HG02938 (cell line): ENCODE results near the gene ANAPC5.

Source experiments
- ATAC-seq: cut with Tn5 transposase; IDR thresholded peaks from one replicate; pipeline ENCODE4 v1.9.1; 2021; ENCODE audit warnings: mild to moderate bottlenecking, moderate library complexity; ENCODE audit not compliant: unreplicated experiment

ANAPC5 gene

GRCh38 chr12:121366063-121366459, 13.8 kb upstream of the ANAPC5 start:
- ATAC-seq: no peak

DNA sequence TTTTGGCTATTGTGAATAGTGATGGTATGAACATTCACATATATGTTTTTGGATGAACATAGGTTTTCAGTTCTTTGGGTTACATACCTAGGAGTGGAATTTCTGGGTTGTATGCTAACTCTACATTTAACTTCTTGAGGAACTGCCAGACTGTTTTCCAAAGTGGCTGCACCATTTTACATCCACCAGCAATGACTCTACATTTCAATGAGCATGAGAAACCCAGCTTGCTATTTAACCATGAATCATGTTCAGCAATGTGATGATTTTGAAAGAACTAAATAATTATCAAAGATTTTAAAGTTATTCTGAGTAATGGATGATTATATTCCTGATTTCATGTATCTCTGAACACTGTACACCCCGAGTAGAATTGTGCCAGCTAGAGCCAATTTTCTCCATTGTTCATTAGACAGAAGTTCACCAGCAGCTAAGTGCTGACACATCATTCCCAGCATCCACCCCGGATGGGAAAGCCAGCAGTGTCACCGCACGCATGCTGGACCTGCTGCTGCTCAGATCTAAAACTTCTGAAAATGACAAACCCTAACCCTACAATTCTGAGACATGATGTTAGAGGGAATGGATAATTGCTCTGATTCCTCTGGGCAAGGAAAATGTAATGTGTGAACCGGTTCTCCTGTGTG, 13.3 kb upstream of the ANAPC5 start:
- no peak for ATAC-seq

DNA sequence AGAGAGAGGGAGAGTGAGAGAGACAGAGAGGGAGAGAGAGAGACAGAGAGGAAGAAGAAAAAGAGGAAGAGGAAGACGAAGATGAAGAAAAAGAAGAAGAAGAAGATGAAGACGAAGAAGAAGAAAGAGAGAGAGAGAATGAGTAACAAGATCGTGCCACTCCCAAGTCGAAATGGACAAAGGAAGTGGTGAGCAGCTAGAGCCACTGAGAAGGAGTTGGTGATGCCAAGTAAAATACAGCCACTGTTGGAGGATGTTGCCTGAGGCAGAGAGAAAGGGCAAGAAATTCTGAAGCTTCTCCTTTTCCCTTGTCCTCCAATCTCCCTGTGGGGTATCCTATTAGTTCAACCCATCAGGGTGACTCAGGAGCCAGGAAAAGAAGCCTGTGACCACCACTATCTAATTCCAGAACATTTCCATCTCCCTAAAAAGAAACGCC, 12.5 kb upstream of the ANAPC5 start:
- no peak for ATAC-seq

DNA sequence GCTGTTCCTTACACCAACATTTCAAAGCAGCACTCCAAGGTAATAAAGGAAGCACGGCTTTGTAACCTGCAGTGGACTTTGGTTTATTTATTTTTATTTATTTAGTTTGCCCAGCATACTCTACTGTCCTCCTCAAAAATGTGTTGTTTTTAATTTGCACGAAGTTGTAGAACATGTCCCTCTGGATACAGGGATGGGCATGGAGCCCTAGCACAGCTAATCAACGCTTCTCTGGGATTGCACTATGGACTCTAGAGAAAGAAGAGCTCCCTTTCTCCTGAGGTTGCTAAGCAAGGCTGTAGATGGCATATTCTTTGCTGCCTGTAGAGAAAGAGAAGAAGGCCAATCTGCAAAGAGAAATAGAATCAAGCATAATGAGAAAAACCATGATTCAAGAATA, 5.9 kb upstream of the ANAPC5 start:
- no peak for ATAC-seq

GRCh38 chr12:121357331-121357730, 5.1 kb upstream of the ANAPC5 start:
- ATAC-seq: no peak

DNA sequence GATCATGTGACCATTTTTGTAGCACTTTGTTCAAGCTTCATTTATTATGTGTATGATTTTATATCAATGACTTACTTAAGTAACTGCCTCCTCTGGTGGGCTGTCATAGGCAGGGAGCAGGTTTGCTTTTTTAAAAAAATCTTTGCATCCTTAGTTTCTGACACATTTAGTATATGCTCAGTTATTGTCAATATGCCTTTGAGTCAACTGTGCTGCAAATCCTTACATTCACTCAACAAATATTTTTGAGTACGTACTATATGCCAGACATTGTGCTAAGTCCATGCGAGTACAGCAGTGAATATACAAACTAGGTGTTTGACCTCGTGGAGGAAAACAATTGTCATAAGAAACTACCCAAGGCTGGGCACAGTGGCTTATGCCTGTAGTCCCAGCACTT, 4.4 kb upstream of the ANAPC5 start:
- ATAC-seq: no peak

- ATAC-seq: no peak
Measured at GRCh38 chr12:121355818-121356217, 3.6 kb upstream of the ANAPC5 start.

GRCh38 chr12:121352682-121353018, 439 bp upstream of the ANAPC5 start:
- ATAC-seq: peak; percentile 9

- no peak for ATAC-seq
Measured at GRCh38 chr12:121346747-121347146, 5.5 kb downstream of the ANAPC5 start.

GRCh38 chr12:121345151-121345815, 6.9 kb downstream of the ANAPC5 start:
- ATAC-seq: no peak

GRCh38 chr12:121344506-121344905, 7.7 kb downstream of the ANAPC5 start:
- no peak for ATAC-seq

DNA sequence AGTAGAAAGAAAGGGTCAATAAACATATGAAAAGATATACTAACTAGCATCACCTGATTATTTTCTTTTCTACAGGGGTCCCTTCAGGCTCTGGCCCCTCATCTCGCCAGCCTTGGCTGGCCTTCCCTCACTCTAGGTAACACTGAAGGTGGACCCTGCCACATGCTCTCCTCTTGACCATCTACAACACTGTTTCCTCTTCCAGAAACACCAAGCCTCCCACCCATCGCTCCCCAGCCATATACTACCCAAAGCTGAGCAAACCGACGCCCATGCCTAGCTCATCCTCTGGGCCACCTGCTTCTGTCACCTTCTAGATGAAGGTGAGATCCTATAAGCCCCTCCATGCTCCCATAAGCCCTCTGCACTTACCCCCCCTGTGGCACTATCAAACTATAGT, 14.8 kb downstream of the ANAPC5 start:
- ATAC-seq: no peak

- no peak for ATAC-seq
Measured at GRCh38 chr12:121334513-121335343, 17.5 kb downstream of the ANAPC5 start.

DNA sequence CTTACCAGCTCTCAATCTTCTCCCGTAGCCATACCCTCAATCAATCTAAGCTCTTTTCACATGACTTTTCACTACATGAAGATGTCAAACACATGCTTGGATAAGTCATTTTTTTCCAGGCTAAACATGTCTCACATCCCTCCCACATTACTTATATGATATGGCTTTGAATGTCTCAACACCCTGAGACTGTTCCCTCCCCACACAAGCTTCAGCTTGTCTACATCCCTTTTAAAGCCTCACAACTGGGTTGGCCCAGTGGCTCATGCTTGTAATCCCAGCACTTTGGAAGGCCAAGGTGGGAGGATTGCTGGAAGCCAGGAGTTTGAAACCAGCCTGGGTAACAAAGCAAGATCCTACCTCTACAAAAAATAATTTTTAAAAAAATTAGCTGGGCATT, 18.5 kb downstream of the ANAPC5 start:
- no peak for ATAC-seq

DNA sequence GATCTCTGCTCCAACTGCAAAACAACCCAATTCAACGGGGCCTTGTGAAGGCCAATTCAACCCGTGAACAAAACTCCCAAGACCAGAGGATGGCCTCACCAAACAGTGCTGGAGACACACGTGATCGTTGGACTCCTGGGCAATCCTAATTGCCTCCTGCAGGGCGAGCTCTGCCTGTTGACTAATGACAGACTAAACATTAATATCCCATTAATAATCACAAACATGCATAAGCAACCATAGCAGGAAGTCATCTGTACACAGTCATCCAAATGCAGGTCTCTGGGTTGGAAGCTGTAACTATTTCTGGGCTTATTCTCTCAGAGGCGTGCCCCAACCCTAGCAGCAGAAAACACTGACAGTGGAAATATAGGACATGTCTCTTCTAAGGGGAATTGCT, 21.0 kb downstream of the ANAPC5 start:
- no peak for ATAC-seq

GRCh38 chr12:121330692-121331091, 21.5 kb downstream of the ANAPC5 start:
- ATAC-seq: no peak

DNA sequence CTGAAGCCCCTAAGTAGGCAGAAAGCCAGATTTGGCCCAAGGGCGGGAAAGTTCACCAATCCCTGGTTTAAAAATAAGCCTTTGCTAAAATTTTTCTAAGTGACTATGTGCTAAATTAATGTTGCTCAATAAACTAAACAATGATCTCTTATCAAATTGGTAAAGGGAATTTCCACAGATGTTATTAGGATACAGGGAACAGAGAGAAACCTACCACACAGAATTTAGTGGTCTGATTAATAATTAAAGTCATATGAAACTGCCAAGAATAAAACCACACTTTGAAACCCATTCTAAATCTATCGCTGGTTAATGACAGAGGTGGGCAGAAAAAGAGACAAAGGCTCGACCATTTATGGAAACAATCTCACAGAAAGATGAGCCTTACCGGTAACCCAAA, 22.0 kb downstream of the ANAPC5 start:
- ATAC-seq: no peak

GRCh38 chr12:121328620-121329019, 23.6 kb downstream of the ANAPC5 start:
- ATAC-seq: no peak

DNA sequence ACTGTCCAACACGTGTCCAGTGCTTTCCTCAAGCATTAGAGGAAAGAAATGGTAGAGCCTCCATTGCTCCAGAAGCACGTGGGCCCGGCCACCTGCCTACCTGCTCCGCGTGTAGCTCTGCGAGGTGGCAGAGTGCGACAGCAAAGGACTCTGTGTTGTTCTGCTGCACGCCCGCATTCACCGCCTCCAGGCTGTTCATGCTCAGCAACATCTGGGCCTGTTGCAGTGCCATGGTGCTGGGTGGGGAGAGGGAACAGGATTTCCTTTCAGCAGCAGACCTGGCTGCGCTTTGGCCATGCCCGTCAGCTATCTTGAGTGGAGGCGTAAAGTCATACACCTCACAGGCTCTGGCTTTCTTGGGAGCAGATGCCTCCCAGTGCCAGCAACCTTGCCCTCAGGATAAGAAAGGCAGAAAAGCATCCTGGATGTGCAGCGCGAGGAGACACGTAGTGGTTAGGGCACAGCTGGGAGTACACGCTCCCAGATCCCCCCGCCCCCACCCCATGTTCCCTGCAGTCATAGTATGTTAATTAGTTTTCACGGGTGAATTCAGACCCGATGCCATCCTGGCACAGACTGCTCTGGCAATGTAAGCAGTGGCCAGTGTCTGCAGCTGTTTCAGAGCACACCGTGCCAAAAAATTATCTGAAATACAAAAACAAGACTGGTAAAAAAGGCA, 25.1 kb downstream of the ANAPC5 start:
- no peak for ATAC-seq

DNA sequence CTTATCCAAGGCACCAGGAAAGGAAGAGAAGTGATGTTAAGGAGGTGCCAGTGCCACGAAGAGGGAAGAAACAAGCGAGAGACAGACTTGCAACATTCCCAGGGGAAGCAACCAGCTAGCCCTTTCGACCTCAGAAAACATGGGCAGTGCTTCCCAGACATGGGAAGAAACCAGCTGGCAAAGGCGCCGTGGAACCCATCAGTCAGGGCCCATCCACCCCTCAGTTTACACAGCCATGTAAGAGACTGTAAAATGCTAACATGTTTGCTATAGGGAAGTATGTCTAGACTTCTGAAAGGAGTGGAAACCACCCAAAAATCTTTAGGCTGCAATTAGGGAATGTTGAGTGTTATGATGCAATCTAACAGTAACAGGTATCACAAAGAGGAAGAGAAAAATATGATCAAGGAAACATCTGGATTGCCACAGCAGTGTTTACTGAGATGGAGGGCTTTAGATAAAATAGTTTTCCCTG, 26.3 kb downstream of the ANAPC5 start:
- ATAC-seq: no peak

- ATAC-seq: no peak
Measured at GRCh38 chr12:121323908-121324307, 28.3 kb downstream of the ANAPC5 start.
